Right kidney (tissue), 1 donor: ENCODE results near the gene ANKRD23.

Source experiments
- DNase-seq: peaks from one replicate; pipeline ENCODE4 v3.0.0-alpha.2; 2016

ANKRD23 gene

DNA sequence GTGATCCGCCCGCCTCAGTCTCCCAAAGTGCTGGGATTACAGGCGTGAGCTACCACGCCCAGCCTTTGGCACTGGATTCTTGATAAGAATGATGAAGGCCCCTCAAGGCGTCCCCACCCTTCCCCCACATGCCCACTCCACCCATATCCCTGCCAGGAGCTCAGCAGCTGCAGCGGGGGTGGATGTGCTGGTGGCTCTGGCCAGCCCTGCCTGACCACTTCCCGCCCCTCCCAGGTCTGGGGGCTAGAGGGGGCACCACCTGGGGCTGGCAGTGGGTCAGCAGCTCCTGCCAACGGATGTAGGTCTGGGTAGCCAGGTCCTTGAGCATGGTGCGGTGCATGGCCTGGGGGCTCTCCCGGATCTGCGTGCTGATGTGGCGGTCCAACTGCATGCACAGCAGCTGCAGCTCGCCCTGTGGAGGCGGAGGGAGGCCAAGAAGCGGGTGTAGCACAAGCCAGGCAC lies 33.8 kb upstream of the ANKRD23 start:
- no peak for DNase-seq

DNA sequence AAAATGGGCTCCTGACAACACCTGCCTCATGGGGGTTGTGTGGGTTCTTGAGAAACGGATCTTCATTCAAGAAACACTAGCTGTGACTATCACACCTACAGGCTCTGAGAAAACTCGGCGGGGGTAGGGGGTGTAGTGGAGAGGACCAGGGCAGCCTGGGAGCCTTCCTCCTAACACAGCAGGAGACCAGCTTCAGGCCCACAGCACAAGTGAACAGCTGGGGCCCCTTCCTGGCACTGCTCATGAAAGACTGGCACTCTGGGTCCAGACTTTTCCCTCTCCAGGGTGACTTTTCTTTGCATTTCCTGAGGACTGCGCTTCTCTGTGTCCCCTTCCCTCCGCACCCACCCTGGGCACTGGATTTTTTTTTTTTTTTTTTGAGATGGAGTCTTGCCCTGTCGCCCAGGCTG lies 33.2 kb upstream of the ANKRD23 start:
- no peak for DNase-seq

DNA sequence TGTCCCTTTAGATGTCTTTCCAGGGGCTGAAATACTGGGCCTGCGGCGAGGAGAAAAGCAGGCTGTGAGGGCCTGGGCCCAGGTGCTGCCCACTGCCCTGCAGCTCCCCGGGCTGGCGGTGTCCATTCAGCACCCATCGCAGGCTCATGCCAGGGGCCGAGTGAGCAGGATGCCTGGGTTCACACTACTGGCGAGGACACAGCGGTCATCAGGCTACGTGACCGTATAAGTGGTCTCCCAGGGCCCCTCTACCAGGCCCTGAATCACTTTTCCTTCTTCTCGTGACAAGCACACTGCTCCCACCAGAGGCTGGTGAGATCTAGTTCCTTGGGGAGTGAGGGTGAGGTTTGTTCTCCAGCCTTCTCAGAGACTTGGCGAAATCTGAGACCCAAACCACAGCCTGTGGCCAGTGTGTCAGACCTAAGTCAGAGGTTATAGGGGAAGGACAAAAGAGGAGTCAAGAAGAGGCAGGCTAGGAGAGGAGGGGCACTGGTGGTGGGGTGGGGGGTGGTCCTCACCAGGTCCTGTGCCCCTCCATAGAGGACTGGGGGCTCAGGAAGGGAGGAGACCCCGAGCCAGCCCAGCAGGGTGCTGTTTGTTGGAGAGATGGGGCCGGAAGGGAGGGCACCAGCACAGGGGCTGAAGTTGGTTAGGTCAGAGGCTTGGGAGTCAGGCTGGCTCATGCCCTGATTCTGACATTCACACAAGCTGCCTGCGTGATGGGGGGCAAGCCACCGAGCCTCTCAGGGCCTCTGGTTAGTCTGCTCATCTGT lies 32.6 kb upstream of the ANKRD23 start:
- no peak for DNase-seq

DNA sequence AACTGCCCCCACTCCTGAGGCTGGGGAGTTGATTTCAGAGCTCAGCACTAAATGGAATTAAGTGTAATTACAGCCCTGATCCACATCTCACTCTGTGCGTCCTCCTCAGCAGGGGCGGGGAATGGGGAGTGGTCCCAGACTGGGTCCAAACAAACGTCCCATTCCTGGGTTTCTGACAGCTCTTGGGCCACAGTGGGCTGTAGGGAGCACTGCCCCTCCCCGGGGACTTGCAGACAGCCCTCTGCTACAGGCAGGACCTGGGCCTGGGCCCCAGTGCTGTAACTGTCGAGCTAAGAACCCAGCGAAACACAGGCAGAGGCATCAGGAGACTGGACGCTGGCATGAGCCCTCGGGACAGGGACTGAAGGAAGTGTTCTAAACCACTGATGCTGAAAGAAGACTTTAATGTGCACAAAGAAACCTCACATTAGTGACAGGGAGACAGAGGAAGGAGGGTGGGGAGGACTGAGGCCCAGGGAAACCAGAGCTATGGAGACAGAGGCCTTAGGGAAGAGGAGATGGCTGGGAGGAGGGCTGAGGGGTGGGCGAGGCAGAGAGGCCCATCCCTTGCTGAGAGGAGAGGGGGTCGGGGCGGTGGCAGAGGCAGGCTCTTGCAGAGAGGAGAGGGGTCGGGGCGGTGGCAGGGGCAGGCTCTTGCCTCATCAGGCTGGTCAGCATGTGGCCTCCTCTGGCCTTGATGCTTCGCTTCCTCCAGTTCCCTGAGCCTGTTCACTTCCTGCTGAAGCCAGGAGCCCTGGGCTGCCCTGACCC lies 31.9 kb upstream of the ANKRD23 start:
- DNase-seq: no peak

DNA sequence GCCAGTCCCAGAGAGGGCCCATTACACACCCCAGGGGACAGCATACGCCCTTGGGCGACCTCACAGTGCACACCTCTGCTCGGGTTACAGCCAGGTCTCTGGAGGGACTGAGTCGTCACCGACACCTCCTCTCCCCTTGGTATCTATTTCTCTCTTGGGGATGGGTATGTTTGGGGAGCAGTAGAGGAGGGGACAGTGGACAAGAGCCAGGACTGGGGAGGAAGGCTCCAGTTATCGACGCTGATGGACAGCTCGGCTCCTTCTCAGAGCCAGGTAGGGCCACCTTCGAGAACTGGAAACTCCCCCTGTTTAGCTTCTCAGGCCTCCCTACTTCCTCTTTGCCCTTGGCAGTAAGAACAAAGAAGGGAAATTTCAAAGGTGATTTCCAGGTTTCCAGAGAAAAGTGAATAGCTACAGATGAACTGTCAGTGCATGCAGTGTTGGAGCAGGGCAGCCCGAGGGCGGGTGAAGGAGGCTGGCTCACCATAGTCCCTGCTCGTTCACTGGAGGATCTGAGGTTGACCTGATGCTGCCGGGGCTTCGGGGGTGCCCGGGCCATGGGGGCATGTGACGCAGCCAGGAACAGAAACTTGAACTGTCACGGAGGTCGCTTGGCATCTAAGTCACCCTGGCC lies 30.5 kb upstream of the ANKRD23 start:
- DNase-seq: no peak

DNA sequence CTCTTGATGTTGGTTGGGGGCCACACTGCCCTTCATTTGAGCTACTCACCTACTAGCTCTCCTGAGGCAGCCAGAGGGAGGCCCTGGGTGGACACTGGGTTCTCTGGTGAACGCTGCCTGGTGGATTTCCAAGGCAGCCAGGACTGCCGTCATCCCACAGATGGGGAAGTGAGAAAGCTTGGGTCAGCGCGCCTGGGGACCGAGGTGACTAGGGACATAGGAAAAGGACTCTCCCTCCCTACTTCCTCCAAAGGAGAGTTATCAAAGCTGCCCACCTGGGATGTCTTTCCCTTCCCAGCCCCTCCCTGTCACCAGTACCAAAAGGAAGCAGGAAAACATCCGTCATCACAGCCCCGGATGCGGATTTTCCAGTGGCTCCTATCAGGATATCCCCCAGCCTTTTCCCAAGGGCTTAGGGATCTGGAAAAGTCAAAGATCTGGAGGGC lies 29.9 kb upstream of the ANKRD23 start:
- no peak for DNase-seq

GRCh38 chr2:96872591-96873349 lies 28.9 kb upstream of the ANKRD23 start:
- no peak for DNase-seq

DNA sequence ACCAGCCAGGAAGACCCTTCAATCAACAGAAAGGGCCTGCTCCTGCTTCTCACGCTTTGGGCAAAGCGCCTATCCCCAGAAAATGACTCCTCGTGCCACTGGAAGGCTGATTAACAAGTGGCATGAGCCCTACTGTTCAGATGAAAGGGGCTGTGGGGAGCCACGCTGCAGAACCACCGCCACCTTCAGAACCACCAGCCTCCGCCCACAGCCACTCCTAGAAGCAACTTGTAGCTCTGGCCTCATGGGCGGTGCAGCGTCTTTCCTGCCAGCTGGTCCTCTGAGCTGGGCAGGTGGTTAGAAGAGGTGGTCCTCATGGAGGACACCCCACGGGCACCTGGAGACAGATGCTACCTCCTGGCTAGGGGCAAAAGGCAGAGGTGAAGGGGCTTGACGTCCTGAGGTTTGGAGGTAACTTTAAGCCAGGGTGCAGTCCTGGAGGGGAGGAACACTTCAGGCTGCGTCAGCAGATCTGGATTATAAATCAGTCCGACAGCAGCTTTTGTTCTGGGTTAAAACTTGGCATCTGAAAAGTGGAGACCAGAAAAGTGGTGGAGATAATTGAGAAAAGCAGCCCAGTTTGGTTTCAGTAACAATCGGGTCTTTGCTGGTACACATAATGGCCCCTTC lies 26.9 kb upstream of the ANKRD23 start:
- peak; percentile 76 for DNase-seq

GRCh38 chr2:96869822-96870625 lies 26.2 kb upstream of the ANKRD23 start, which contains the start of gene SEMA4C:
SEMA4C (minus strand) TSS chr2:96870080; CDS start chr2:96867886, 2,194 bp downstream.
- peak; percentile 79 for DNase-seq

DNA sequence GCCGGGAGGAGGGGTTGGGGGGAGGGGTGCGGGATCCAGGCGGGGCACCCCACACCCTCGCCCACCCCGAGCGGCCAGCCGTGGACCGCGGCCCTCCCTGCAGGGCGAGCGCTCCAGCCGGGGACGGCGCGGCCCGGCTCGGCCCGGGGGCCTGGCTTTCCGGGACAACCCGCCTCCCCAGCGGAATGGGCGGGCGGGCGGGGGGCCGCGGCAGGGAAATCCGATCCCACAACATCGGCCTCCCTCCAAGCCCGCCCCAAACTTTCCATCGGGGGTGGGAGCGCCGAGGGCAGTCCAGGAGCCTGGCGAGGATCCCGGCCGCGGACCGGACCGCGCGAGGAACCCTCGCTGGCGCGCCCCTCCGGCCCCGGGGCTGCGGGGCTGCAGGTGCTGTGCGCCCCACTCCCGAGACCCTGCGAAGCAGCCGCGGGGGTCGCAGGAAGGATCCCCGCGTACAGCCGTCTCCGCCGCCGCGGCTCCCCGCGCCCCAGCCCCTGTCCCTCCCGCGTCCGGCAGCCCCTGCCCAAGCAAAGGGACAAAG lies 25.5 kb upstream of the ANKRD23 start:
- DNase-seq: peak; percentile 86

DNA sequence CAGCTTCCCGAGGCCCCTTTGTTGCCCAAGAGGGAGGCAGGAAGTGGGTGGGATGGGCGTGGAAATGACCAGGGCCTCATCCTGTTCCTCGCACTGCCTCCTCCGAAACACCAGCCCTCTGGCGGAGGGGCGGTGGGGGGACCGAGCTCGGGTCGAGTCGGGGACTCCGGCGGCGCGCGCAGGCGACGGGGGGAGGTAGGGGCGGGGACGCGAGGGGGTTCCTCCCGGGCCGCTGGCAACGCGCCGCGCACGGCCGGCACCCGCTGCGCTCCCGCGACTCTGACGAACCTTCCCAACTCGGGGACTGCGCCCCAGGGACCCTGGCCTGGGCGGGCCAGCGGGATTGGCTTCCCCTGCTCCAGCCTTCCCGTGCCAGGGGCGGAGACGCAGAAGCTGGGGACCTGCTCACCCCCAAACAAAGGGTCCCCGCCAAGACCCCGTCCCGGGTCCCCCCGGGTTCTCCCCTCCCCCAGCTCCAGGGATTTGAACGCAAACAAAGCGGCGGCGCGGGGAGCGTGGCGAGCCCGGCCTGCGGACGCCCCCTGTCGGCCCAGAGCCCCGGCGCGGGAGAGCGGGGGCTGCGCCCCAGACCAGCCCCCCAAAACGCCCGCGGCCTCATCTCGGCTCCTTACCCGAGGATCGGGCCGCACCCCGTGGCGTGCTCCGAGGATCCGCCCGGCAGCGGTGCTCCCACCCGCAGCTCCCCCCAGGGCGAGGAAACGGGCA lies 24.9 kb upstream of the ANKRD23 start:
- peak; percentile 89 for DNase-seq

DNA sequence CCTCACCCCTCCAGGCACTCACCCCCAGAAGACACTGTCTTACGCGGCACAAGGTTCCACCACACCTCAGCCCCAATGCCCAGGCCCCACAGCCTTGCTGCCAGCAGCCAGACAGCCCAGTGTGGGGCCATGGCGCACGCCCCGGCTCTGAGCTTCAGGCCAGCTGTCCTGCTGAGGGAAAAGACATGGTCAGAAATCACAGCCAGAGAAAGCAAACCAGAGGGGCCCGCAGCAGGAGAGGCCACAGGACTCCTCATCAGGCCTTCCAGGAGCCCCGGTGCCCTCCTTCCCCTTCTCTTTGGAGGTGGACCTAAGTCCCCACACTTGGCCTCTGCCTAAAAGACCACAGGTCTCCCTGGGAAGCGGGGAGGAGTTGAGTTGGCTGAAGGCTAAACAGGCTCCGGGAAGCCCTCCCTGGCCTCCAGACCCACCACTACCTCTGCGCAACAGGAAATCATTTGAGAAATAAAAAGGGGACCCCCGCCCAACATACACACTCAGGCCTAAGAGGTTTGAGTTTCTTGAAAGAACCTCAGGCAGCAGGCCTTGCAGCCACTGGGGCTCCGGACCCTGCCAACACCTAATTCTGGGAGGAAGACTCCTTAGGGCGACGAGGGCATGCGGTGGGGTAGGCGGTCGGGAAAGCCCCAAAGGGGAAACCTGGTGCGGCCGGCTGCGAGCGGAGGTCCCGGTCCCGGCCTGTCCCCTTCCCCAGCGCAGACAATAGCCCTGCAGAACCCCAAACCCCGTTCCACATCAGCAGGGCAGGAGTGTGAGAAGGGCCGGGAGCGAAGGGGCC lies 24.1 kb upstream of the ANKRD23 start:
- DNase-seq: peak; percentile 75

DNA sequence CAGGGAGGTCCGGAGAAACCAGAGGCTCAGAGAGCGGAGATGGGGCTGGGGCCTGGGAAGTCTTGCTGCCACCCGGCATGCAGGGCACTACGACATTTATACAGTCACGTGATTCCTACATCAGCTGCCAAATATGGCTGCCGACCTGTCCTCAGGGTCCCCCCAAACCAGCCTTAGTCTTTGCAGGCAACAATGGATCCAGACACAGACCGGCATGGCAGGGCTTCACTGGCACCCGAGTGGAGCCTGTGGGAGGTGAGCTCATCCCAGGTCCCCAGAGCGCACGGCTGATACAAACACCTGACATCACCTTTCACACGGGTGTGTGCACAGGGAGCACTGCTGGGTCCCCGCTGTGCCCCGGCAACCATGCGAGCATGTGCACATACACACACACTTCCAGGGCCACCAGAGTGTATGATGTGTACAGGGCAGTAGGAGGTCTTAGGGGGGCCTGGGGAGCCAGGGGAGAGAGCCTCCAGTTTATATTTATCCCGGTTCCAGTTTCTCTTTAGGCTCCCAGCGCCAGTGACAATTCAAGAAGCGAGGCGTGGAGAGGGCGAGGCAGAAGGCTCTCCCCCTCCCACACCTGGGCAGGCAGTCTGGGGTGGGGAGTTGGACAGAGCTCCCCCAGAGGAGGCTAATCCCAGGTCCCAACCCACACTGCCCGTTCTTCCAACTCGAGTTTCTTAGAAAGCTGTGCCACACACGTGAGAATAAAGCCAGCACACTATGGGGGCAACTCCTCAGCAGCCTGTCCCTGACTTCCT lies 23.4 kb upstream of the ANKRD23 start:
- no peak for DNase-seq

DNA sequence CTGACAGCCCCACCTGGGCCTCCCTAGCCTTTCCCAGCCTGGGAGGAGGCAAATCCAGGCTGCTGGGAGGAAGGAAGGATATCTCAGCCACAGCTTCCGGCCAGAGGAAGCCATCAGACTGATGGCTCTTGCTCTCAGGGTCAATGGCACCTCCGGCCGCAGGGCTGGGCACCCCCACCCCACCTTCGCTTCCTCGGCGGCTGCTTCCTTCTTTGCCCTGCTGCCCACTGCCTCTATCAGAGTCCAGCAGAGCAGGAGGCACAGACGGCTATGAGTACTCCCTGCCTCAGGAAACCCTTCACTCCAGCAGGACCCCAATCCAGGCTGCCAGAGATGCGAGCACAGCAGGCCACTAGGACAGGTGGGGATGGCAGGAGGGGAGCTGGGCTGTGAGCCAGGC lies 22.8 kb upstream of the ANKRD23 start:
- DNase-seq: no peak

- DNase-seq: no peak
Observed at GRCh38 chr2:96866149-96866548, 22.3 kb upstream of the ANKRD23 start.

DNA sequence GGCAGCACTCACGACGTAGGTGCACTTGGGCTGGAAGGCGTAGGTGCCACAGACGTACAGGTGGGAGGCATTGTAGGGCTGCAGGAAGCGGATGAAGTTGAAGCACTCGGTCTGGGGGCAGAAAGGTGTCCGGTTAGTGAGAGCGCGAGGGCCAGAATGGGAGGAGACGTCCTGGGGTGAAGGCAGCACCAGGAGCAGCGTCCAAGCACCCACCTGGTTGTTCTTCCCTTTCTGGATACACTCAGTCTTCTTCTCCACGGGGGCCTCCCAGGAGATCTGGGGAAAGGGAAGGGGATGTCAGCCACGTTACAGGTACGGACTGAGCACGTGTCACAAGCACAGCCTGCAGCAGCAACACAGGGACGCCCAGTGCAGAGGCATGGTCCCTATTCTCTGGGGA lies 21.8 kb upstream of the ANKRD23 start:
- DNase-seq: no peak

- DNase-seq: no peak
Observed at GRCh38 chr2:96864343-96865091, 20.7 kb upstream of the ANKRD23 start.
